Measurements from ENCODE around the gene RASSF7. TPM values are rescaled to one million over a fixed set of nuclear protein-coding genes. Genes with fewer than 3 reads are reported as not detected.

RASSF7 gene
- total and polyA plus RNA-seq, 2 of the 8 experiments (the other 6 are each of a cell fraction or from before 2014, with no cell fraction given) = 22.3 to 43.9 TPM

- H3K4me2 ChIP-seq (ENCODE audit: insufficient read depth in 1 of 2, low read depth in 2 of 2, low read length in 2 of 2) = no peak overlapping the region
- no peak overlapping the region for H2AK5ac ChIP-seq (ENCODE audit: low read depth, low read length)
- no peak overlapping the region for H3K18ac ChIP-seq (ENCODE audit: extremely low read depth, low read length)
- H4K8ac ChIP-seq (ENCODE audit: extremely low read depth, insufficient read depth, low read length) = no peak overlapping the region
- H3K9me3 ChIP-seq (ENCODE audit: insufficient read depth in 2 of 2, low read depth in 1 of 2, low read length in 1 of 2) = peaks cover 4 to 12% of the 10 kb centered on the region in 2 experiments; a peak in 1 of 4 replicates
- H4K20me1 ChIP-seq (replicated peaks in 1 of 2; ENCODE audit: control insufficient read depth in 1 of 2, insufficient read depth in 2 of 2, low read length in 2 of 2) = peaks cover 0 to 4% of the 10 kb centered on the region in 2 experiments
- no peak overlapping the region for H2BK12ac ChIP-seq (ENCODE audit: low read depth, low read length)
- H3K79me1 ChIP-seq (ENCODE audit: low read depth, low read length) = no peaks in the 10 kb centered on the region; the same call in 1 of the 2 replicates
- no peak overlapping the region for H3K14ac ChIP-seq (ENCODE audit: insufficient read length)
- no peaks in the 10 kb centered on the region for H3K79me2 ChIP-seq (ENCODE audit: control insufficient read depth in 1 of 2, insufficient read depth in 2 of 2, low read length in 2 of 2)
- no peak overlapping the region for H2BK120ac ChIP-seq (replicated peaks; ENCODE audit: low read depth, low read length)
- H2BK5ac ChIP-seq (ENCODE audit: low read depth, low read length) = no peak overlapping the region
- H3K27ac ChIP-seq (ENCODE audit: low read depth, low read length) = no peak overlapping the region
- no peak overlapping the region for H3K56ac ChIP-seq (replicated peaks; ENCODE audit: insufficient read length, low read depth, low read length)
- H4K91ac ChIP-seq (replicated peaks; ENCODE audit: insufficient read length, low read length) = no peak overlapping the region
- WGBS, 2 experiments (ENCODE audit: extremely low coverage in 1 of 2, insufficient coverage in 1 of 2, insufficient read length in 1 of 2, insufficient replicate concordance in 2 of 2, low coverage in 1 of 2, low lambda C conversion rate in 2 of 2, missing lambda C conversion rate in 1 of 2) = 92% methylated on average over 28 of the region's 29 CpGs; no CpG with 5 or more reads in 1 of the 2 experiments
- DNase-seq (ENCODE audit: low read depth in 1 of 2, low spot score in 2 of 2) (no peak), FAIRE-seq (no peak)
- no peak overlapping the region for H3K9ac ChIP-seq (replicated peaks in 1 of 4; ENCODE audit: extremely low read depth in 1 of 4, low read depth in 3 of 4, low read length in 3 of 4)
- no peak overlapping the region for H3K23ac ChIP-seq (ENCODE audit: insufficient read length)
- H3K23me2 ChIP-seq (ENCODE audit: low read depth, low read length) = no peaks in the 10 kb centered on the region
- ChIA-PET POLR2A (ENCODE audit: partially characterized antibody) (interaction anchor here (0.6 to 1.4 kb wide), 2 partner anchors 23 to 76 kb away, joined by 3 read pairs; no protein-coding TSS in a partner anchor), CTCF (ENCODE audit: partially characterized antibody) (interaction anchor here (0.8 to 1.3 kb wide), 4 partner anchors 8 to 150 kb away, joined by 3 to 5 read pairs (median 4); partner anchors contain the start of gene PTDSS2)
- H3K4ac ChIP-seq (replicated peaks; ENCODE audit: insufficient read length, low read depth, low read length) = no peak overlapping the region
- H2BK20ac ChIP-seq (ENCODE audit: low read length) = no peak overlapping the region
- no peak overlapping the region for H3K4me3 ChIP-seq (ENCODE audit: extremely low read depth in 1 of 4, insufficient read depth in 2 of 4, low read depth in 3 of 4, low read length in 4 of 4)
- no peaks in the 10 kb centered on the region for H3K4me1 ChIP-seq (replicated peaks in 1 of 4; ENCODE audit: control insufficient read depth in 3 of 4, insufficient read depth in 4 of 4, low read length in 3 of 4)
- no peaks in the 10 kb centered on the region; a peak in 1 of 8 replicates for H3K36me3 ChIP-seq (ENCODE audit: control insufficient read depth in 2 of 4, insufficient read depth in 4 of 4, low read length in 3 of 4)
- H2BK15ac ChIP-seq (ENCODE audit: low read length) = no peak overlapping the region
- H3K27me3 ChIP-seq (replicated peaks in 1 of 4; ENCODE audit: control insufficient read depth in 3 of 4, extremely low read depth in 1 of 4, insufficient read depth in 3 of 4, low read length in 3 of 4) = no peaks in the 10 kb centered on the region
- H2AFZ ChIP-seq (ENCODE audit: low read length) = no peak overlapping the region
- no peak overlapping the region for H4K5ac ChIP-seq (ENCODE audit: insufficient read length, low read depth, low read length)
- TF ChIP-seq TBP (IDR thresholded peaks at IDR 0.05; ENCODE audit: low read depth, low read length) (no peak), E2F6 (IDR thresholded peaks at IDR 0.05) (no peak), CHD2 (IDR thresholded peaks at IDR 0.05; ENCODE audit: low read length) (no peak), CBX8 (IDR thresholded peaks at IDR 0.05; ENCODE audit: borderline replicate concordance, low read depth, low read length) (no peak), POLR2AphosphoS5 (IDR thresholded peaks at IDR 0.05; ENCODE audit: low read depth, low read length) (no peak), FOSL1 (IDR thresholded peaks at IDR 0.05; ENCODE audit: insufficient read depth, low read depth, low read length) (no peak), CREB1 (IDR thresholded peaks at IDR 0.05) (no peak), EGR1 (IDR thresholded peaks at IDR 0.05; ENCODE audit: borderline replicate concordance, low read depth, low read length) (no peak), HDAC2 (IDR thresholded peaks at IDR 0.05; ENCODE audit: borderline replicate concordance in 1 of 2, low read depth in 2 of 2, low read length in 2 of 2) (no peak), SIX5 (IDR thresholded peaks at IDR 0.05; ENCODE audit: low read depth, low read length) (no peak), NANOG (IDR thresholded peaks at IDR 0.05; ENCODE audit: insufficient read depth, low read depth, low read length, poor library complexity, severe bottlenecking) (no peak), BCL11A (IDR thresholded peaks at IDR 0.05; ENCODE audit: low read depth in 2 of 2, low read length in 2 of 2) (no peak)
Observed at GRCh38 chr11:512761-513595, 47.8 kb upstream of the RASSF7 start.
